ENCODE results near the gene MXI1. TPM values are rescaled to one million over a fixed set of nuclear protein-coding genes. Genes with fewer than 3 reads are reported as not detected.

The MXI1 gene
- total and polyA plus RNA-seq, 2 of the 4 experiments (the other 2 are of a cell fraction): 7.2 to 11.8 TPM

GRCh38 chr10:110279407-110279986, 72.1 kb downstream of the MXI1 start (continued):
- TF ChIP-seq RAD21 (IDR thresholded peaks at IDR 0.05; ENCODE audit: low read length): peak; percentile 92
- TF ChIP-seq SMC3 (IDR thresholded peaks at IDR 0.05; ENCODE audit: low read depth, low read length): peak; percentile 98
- no peak for TF ChIP-seq CEBPB (IDR thresholded peaks at IDR 0.05; ENCODE audit: low read depth, low read length)
- TF ChIP-seq MXI1 (IDR thresholded peaks at IDR 0.05; ENCODE audit: borderline replicate concordance, low read depth, low read length): no peak
- no peak for TF ChIP-seq MAZ (IDR thresholded peaks at IDR 0.05; ENCODE audit: borderline replicate concordance, low read depth, low read length)
- TF ChIP-seq POLR2A (IDR thresholded peaks at IDR 0.05; ENCODE audit: low read depth, low read length): no peak

GRCh38 chr10:110284262-110284661, 76.9 kb downstream of the MXI1 start:
- intact Hi-C loops (cut with micrococcal nuclease): no loop called here
- Histone ChIP-seq H4K20me1 (ENCODE audit: insufficient read depth, low read length) (no peaks in the 10 kb centered on the region), H2AK5ac (ENCODE audit: low read depth, low read length) (no peak overlapping the region), H3K27me3 (ENCODE audit: control insufficient read depth, insufficient read depth, low read length) (no peaks in the 10 kb centered on the region), H3K36me3 (ENCODE audit: control insufficient read depth, insufficient read depth, low read length) (peaks cover 13% of the 10 kb centered on the region; the same call in 1 of the 2 replicates), H2BK15ac (ENCODE audit: low read depth, low read length) (no peak overlapping the region), H3K4me3 (ENCODE audit: insufficient read depth, low read depth, low read length) (no peak overlapping the region), H3K9me3 (ENCODE audit: control insufficient read depth, insufficient read depth, low read length) (no peaks in the 10 kb centered on the region), H3K14ac (replicated peaks; ENCODE audit: low read depth, low read length) (no peak overlapping the region), H3K4me2 (ENCODE audit: low read depth, low read length) (no peak overlapping the region), H4K8ac (ENCODE audit: low read depth in 2 of 2, low read length in 2 of 2) (no peak overlapping the region), H2BK20ac (ENCODE audit: low read depth, low read length) (no peak overlapping the region), H4K5ac (ENCODE audit: low read depth, low read length) (no peak overlapping the region), H3K56ac (ENCODE audit: extremely low read depth, insufficient read depth, low read length) (no peak overlapping the region), H3K79me1 (ENCODE audit: low read depth in 1 of 2, low read length in 2 of 2) (no peaks in the 10 kb centered on the region), H3K18ac (ENCODE audit: low read depth, low read length) (no peak overlapping the region), H3K27ac (ENCODE audit: insufficient read depth, low read length) (no peak overlapping the region), H3K4ac (ENCODE audit: low read depth, low read length) (no peak overlapping the region), H2AK9ac (replicated peaks; ENCODE audit: low read depth, low read length, poor library complexity) (no peak overlapping the region), H3K4me1 (ENCODE audit: control insufficient read depth, insufficient read depth, low read length) (no peaks in the 10 kb centered on the region), H3K23ac (ENCODE audit: low read depth, low read length) (no peak overlapping the region), H2BK120ac (ENCODE audit: low read depth, low read length) (no peak overlapping the region), H2AFZ (replicated peaks; ENCODE audit: low read length, poor library complexity) (no peak overlapping the region), H4K91ac (ENCODE audit: insufficient read depth, low read depth, low read length) (no peak overlapping the region), H3K9ac (ENCODE audit: low read depth, low read length) (no peak overlapping the region), H2BK5ac (ENCODE audit: low read depth, low read length, poor library complexity, severe bottlenecking) (no peak overlapping the region), H3K9me1 (ENCODE audit: insufficient read depth, low read length) (no peaks in the 10 kb centered on the region)
- dilution Hi-C loops (cut with HindIII; ENCODE audit: low sequenced_read_pairs, unreplicated experiment): loop anchor here (25.0 kb wide), 1 partner anchor 147 kb away; no protein-coding TSS in a partner anchor
- BruUV-seq (replicated peaks): no TSS peak
- in situ Hi-C loops (cut with MboI; ENCODE audit: low sequenced_read_pairs): loop anchor here (5.0 kb wide), 1 partner anchor 147 kb away; no protein-coding TSS in a partner anchor
- ChIA-PET POLR2A (ENCODE audit: unreplicated experiment) (no interaction called here), CTCF (no interaction called here)
- WGBS, 2 experiments (ENCODE audit: extremely low coverage in 2 of 2, insufficient read length in 1 of 2): no CpG with 5 or more reads among the region's 3 CpGs
- ATAC-seq (ENCODE audit: low read depth): no peak
- no peak for DNase-seq
- no peak for TF ChIP-seq RCOR1 (IDR thresholded peaks at IDR 0.05; ENCODE audit: insufficient replicate concordance, low read length)
- TF ChIP-seq FOS (IDR thresholded peaks at IDR 0.05; ENCODE audit: low read depth, low read length): no peak
- TF ChIP-seq ELK1 (IDR thresholded peaks at IDR 0.05; ENCODE audit: borderline replicate concordance, low read depth, low read length): no peak
- no peak for TF ChIP-seq USF2 (IDR thresholded peaks at IDR 0.05; ENCODE audit: low read depth, low read length)
- no peak for TF ChIP-seq POLR2A (IDR thresholded peaks at IDR 0.05; ENCODE audit: low read depth, low read length)
- TF ChIP-seq CEBPB (IDR thresholded peaks at IDR 0.05; ENCODE audit: low read depth, low read length): no peak
- no peak for TF ChIP-seq RAD21 (IDR thresholded peaks at IDR 0.05; ENCODE audit: low read length)
- no peak for TF ChIP-seq MXI1 (IDR thresholded peaks at IDR 0.05; ENCODE audit: borderline replicate concordance, low read depth, low read length)
- TF ChIP-seq CHD1 (IDR thresholded peaks at IDR 0.05; ENCODE audit: low read depth, low read length): no peak
- no peak for TF ChIP-seq MAFK (IDR thresholded peaks at IDR 0.05; ENCODE audit: low read depth, low read length)
- no peak for TF ChIP-seq CTCF (conservative IDR thresholded peaks at IDR 0.05; ENCODE audit: low read depth, low read length)
